HG03196 (cell line): ENCODE results near the gene FCRL3.

Experiments used
- ATAC-seq: cut with Tn5 transposase; IDR thresholded peaks from one replicate; pipeline ENCODE4 v1.9.1; 2021; ENCODE audit not compliant: unreplicated experiment

FCRL3 gene

DNA sequence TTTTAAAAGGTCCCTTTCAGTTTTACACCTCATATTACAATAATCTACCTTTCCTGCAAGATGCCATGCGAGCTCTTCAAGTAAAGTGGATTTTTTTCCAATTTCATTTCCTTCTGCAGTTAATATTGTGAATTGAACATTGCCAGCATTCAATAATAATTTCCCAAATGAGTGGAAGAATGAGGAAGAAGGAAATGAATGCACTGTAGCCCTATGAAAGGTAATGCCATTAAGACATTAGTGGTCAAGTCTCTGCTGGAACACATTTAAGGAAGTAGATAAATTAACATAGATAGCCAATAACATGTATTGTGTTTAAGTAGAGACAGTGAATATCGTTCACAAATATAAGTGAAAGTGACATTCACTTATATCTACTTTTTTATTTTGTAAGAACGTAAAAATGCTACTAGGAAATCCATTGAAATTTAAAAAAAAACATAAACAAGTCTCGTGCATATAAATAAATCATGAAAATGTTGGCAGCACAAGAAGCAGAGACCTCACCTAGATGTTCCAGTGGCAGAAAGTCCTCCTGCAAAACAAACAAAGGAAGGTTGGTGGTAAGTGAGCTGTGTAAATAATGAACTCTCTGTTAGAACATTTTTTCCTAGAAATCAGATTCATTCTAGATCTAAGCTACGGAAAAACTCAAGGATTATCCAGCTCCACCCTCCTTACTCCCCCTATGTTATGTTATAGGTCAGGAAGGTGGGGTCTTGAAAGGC is 17.7 kb downstream of the FCRL3 start:
- ATAC-seq: no peak

- no peak for ATAC-seq
These were observed 21.8 kb downstream of the FCRL3 start for GRCh38 chr1:157678721-157679120.

DNA sequence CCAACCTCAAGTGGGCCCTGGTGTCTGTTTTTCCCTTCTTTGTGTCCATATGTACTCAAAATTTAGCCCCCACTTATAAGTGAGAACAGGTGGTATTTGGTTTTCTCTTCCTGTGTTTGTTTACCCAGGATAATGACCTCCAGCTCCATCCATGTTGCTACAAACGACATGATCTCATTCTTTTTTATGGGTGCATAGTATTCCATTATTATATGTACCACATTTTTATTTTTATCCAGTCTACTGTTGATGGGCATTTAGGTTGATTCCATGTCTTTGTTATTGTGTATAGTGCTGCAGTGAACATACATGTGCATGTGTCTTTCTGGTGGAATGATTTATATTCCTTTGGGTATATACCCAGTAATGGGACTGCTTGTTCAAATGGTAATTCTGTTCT is 27.6 kb downstream of the FCRL3 start:
- no peak for ATAC-seq

GRCh38 chr1:157671895-157672294 is 28.7 kb downstream of the FCRL3 start:
- no peak for ATAC-seq

DNA sequence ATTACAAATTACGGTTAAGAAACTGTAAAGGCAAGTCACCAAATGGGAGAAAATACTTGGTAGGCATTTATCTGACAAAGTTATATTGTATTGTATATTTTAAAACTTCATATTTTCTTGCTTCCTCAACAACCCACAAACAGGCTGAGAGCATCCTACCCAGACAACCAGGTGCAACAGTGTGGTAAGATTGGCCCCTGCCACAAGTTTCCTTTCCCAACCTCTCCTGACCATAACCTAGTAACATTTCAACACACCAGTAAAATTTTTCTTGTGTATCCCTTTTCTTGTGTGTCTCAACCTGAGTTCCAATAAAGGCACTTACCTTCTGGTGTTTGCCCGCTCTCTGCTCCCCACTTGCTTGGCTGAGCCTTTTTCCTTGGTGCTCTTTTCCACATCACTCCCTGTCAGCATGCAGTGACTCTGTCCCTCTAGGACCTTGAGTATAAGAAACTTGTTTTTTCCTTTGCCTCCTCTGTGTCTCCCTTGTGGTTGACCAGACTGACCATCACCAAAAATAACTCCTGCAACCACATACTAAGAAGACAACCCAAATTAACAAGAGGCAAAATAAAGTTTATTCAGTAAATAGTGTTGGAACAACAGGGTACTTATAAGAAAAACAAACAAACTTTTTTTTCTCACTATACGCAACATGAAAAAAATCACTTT is 40.9 kb downstream of the FCRL3 start:
- no peak for ATAC-seq

GRCh38 chr1:157658571-157658970 is 42.0 kb downstream of the FCRL3 start:
- ATAC-seq: no peak

- no peak for ATAC-seq
These were observed 47.1 kb downstream of the FCRL3 start for GRCh38 chr1:157653494-157653873.

- ATAC-seq: peak; percentile 96
These were observed 47.6 kb downstream of the FCRL3 start for GRCh38 chr1:157652859-157653493.

GRCh38 chr1:157648317-157648716 is 52.3 kb downstream of the FCRL3 start:
- no peak for ATAC-seq

GRCh38 chr1:157646144-157646543 is 54.4 kb downstream of the FCRL3 start:
- ATAC-seq: no peak

DNA sequence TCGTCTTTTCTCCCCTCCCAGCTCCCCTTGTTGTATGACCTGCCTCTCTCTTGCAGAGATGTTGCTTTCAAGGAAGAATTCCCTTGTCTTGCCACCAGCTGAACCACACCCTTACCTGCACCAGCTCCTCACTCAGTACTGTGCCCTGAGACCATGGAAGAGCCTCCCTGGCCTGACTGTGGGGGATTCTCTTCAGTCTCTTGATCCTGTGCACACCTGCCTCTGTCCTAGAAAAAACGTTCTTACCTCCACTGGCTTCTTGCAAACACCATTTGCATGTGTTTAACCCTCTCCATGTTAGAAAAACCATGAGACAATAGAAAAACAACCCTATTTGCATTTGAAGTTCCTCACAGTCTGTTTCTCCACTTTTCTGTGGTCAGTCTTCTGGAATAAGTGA is 59.4 kb downstream of the FCRL3 start:
- no peak for ATAC-seq

DNA sequence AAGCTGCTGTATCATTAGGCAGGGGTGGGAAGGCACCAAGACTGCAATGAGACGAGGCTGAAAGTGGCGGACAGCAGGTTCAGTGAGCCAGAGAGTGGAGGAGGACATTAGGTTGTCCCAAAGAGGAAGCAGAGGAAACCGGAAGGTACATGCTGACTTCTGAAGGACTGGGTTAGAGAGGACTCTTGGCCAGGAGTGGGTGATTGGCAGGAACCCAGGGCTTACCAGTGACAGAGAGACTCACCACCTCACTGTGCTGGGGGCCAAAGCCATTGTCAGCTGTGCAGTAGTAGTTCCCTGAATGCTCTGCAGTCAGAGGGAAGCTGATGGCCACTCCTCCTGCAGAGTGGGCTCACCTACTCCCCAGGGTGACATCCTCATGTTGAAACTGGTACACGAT is 60.8 kb downstream of the FCRL3 start:
- ATAC-seq: no peak

- no peak for ATAC-seq
These were observed 71.8 kb downstream of the FCRL3 start for GRCh38 chr1:157628773-157629172.
